Measurements from ENCODE around the gene DHCR24.

The DHCR24 gene

DNA sequence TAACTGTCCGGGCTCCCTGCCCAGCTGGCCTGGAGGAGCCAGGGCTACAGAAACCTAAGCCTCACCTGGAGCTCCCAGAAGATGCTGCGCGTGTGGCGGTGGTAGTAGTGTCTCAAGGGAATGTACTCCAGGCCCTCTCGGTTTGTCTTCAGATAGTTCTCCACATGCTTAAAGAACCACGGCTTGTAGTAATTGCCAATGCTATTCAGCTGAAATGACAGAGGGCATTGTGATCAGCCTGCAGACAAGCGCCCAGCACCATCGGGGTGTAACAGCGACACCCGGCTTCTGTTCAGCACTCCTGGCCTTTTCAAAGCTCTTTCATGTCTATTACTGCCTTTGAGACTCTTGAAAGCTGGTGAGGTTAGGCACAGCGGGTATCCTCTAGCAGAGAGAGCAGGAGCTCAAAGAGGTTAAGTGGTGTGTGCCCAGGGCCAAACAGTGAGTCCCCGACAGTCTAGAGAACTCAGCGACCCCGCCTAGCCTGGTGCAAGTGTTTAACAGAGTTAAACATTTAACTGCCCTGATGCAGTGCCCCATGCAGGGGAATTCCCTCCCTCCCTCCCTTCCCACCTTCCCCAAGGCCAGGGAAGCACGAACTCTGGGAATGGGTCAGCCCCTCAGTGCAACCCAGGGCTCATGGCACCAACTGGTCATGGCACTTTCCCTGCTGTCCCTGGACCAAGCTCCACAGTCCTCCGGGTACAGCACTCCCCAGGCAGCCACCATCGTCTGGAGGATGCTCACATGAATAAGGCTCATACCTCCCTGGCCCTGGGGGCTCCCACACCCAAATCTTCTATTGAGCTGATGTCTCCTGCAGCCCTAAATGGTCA is 21.5 kb downstream of the DHCR24 start:
- no peak for DNase-seq (ENCODE audit: low read depth, low spot score)

DNA sequence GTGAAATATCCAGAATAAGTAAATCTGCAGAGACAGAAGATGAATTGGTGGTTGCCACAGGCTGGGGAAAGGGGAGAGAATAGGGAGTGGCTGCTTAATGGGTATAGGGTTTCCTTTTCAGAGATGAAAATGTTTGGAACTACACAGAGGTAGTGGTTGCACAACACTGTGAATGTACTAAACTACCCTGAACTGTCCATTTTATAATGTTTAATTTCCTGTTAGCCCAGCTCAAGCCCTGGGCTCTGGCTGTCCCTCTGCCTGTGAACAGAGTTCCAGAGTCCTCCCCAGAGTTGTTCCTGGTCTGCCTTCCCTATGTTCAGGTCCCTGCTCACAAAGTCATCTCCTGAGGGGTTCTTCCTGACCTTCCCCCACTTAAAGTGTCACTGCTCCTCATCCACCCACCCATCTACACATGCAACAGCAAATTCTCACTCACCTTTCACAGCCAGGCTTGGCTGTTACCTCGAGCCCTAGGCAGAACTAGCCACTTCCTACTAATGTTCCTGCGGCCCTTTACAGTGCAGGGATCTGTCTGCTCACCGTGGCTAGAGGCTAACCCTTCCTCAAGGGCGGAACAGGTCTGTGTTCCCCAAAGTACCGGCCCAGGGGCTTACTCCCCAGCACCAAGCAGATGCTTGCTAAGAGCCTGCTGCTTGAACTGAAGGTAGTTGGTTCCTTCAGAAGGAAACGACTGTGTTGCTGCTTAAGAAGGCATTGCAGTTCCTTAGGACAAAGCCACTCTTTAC is 22.4 kb downstream of the DHCR24 start:
- DNase-seq (ENCODE audit: low read depth, low spot score) = no peak

DNA sequence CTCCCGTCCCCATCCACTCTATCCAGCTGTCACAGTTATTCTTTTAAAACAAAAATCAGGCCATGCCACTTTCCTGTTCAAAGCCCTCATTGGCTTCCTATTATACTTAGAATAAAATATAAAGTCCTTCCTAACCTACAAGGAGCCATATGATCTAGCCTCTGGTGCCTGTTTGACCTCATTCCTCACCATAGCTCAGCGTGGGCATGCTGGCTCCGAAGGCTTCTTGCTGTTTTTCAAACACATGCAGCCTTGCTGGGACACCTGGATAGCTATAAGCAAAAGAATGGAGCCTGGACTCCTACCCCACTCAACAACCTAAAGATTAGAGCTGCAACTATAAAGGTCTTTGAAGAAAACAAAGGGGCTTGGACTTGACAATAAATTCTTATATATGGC is 23.7 kb downstream of the DHCR24 start:
- no peak for DNase-seq (ENCODE audit: low read depth, low spot score)

DNA sequence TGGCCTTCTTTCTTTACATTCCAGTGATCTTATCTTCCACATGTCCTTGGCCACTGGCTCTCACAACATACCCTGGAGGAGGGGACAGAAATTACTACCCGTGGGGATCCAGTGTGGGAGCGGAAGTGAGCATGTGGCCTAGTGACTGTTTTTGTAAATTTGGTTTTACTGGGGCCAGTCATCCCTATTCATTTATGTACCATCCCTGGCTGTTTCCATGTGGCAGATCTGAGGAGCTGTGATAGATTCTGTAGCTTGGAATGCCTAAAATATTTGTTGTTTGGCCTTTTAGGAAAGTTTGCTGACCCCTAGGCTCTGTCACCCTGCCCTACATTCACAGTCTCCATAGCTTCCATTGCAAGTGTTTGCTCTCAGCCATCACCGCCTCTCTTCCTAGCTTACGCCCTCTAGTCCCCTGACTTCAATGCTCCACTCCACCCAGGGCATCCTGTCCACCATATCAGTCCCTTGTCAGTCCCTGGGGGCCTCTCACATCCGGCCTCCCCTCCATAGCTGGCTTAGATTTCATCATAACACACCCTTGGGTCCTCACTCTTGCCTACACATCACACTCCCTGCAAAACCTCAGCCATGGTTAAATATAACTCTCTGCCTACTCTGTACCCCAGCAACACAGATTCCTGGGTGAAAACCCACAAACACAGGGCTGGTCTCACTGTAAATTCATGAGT is 25.8 kb downstream of the DHCR24 start:
- DNase-seq (ENCODE audit: low read depth, low spot score) = no peak

DNA sequence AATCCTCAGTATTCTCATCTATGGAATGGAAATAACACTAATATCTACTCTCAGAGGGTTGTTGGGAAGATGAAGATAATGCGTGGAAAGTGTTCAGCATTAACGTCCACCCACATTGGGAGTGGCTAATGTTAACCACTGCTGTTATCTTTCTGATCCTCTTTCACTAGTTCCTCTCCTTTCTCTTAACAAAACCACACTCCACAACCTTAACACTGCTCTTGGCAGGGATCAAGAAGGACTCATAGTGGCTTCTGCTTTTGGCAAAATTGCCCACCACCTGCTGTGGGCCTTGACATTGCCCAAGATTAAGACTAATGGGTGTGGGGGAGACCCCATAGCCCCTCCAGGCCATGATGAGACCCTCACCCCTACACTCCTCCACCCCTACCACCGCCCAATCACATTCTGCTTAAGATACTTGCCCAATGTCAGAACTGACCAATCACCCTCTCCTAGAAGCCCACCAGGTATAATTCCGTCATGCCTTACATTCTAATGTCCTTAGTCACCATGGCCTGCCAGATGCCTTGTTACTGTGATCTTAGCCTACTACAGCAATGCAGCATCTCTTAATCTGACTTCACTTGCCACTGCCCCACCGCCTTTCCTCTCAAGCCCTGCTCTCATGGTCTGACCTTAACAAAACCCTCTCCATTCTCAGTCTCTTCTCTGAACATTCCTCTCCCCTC is 27.1 kb downstream of the DHCR24 start:
- DNase-seq (ENCODE audit: low read depth, low spot score) = no peak

DNA sequence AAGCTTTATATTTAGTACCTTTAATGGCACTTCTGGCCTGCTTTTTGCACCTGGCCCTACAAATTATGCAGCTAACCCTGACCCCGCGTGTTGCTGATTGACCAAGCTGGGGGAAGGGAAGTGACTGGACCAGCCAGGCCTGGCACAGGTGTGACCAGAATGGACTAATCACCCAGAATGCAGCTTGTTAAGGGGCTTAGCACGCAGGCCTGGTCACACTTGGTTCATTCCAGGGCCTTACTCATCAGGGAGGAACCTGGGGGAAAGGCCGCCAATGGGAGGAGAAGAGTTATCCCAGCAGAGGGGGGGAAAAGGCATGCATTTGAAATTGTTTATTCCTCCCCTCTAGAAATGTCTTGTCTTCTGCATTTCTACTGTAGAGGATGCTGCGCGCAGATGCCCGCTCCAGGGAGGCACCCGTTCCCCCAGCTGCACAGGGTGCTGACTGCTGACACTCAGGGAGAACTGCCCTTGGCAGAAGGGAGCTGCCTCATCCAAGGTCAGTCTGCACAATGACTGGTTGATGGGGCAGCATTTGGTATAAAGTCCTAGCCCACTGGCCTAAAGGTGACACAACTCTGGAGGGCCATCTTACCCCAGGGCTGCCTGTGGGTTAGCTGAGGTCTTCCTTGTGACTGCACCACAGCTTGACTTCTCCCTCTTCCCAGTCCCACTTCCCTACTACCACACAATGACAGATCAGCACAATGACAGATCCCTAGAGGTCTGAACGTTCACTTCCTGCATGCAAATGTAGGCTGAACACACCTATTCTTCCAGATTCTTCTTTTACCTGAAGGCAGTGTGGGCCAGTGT is 29.0 kb downstream of the DHCR24 start:
- no peak for DNase-seq (ENCODE audit: low read depth, low spot score)

DNA sequence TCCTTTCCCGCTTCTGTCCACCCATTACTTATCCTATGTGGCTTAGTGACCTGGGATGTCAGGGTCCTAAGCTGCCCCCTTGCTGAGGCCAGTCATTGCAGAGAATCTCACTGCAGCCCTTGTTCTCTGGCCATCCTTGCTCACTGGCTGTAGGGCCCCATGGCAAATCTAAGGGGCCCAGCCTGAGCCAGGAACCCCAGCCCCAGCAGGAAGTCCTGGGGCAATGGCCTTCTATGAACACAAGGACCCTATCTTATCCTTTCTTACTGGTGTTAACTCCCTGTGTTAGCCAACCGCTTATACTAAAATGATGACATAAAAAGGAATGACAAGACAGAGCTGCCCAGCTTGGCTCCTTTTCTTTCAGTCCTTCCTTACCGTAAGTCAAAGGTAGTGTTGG is 29.9 kb downstream of the DHCR24 start:
- no peak for DNase-seq (ENCODE audit: low read depth, low spot score)

DNA sequence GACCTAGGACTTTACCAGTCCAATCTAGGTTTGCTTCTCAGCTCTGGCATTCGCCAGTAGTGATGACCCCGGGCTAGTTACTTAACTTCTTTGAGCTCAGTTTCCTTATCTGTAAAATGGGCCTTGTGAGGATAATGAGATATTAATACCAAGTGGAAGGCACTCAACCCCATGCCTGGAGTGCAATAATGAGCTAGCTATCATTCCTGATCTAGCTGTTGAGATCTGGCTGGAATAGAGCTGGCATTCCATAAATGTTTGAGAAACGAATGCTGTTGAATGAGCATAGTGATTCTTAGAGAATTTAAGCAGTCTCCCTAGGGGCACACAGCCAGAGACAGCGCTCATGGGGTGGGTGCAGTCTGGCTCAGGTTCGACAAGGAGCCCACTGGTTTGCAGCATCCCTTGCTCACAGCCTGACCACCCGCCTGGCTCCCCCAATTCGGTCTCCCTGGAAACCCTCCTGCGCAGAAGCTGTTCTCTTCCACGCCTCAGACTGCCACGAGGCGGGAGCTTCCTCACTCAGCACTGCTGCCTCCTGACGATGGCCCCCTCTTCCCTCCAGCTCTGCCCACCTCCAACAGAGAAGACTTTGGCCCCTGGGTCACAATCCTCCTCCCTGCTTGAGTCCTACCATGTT is 32.5 kb downstream of the DHCR24 start:
- no peak for DNase-seq (ENCODE audit: low read depth, low spot score)

DNA sequence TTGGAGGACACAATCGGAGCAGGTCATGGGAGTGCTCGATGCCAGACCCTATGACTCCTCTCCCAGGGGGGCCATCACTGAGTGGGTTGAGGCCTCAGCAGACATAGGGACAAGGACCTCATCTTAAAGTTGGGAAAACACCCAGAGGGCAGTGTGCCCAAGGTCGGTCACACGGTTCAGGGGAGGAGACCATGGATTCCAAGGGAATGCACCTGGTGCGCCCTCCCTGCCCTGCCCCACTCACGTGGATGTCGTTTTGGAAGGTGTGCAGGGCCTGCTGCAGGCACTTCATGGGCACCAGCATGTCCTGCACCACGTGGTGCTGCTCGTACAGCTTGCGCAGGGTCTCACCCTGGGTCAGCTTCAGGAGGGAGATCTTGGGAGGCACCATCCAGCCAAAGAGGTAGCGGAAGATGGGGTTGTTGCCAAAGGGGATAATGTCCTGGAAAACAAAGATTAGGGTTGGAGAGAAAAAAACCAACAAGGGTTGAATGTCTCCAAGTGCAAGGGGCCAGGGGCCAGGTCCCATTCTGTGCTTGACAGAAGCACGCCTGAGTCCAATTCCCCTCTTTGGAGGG is 33.1 kb downstream of the DHCR24 start:
- no peak for DNase-seq (ENCODE audit: low read depth, low spot score)

DNA sequence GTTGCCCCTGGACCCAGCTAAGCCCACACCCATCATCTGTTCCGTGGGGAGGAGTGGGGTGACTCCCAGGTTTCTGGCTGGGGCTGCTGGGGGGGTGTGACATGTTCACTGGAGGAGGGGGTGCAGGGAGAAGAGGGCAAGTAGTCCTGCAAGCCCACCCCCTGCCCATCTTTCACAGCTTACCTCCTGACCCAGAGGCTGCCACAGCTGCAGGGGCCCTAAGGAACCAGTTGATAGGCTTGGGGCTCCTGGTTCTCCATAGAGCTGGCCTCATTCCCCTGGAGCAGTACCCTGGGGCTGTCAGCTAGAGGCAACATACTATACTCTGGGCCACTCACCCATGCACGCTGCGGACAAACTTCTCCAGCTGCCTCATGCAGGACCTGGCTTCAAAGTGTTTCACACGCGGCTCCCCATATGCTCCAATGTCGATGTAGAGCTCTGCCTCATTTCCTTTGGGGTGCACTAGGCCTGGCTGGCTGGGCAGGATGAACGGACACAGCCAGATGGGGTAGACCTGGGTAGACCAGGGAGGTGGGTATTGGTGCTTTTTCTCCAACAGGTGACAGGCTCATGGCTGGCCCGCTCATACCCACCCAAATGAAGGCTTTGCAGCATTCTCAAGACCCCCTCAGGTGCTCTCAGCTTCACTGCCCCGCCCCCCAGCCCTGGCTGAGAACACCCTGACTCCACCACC is 33.8 kb downstream of the DHCR24 start:
- no peak for DNase-seq (ENCODE audit: low read depth, low spot score)

DNA sequence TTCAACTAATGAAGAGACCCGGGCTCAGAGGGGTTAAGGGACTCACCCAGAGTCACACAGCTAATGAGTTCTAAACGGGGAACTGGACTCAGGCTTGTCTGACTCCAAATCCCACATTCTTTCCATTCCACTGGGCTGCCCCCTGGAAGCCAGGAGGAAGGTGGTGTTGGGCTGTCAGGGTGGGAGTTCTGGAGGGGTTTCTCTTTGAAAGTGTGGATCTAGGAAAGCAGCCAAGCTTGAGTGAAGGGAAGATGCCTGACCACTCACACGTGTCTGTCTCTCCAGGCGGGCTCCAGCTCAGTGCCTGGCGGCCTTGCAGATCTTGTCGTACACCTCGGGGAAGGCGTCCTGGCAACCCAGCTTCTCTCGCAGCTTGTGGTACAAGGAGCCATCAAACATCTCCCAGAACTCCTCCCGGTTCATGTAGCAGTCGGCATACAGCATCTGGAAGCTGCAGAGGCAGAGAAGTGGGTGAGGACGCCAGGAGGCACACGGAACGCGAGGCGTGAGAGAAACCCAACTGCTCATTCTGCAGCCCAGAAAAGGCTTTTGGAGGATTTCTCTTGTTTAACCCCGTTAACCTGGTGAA is 35.0 kb downstream of the DHCR24 start:
- no peak for DNase-seq (ENCODE audit: low read depth, low spot score)

DNA sequence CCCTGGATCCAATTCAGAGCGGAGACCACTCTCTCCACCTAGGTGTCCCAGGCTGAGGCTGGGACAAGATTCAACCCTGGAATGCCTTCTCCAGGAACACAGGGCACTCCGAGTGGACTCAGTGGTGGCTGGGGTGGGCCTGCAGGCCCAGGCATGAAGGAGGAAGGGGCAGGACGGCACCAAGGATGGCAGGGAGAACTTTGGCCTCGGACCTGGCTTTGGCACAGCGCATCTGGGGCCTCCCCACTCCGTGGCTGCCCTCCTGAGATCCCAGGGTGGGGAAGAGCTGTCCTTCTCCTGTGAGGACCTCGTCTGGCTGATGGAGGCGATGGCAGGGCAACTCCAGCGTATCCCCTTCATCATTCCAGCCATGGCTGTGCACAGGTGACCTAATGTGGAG is 35.6 kb downstream of the DHCR24 start:
- DNase-seq (ENCODE audit: low read depth, low spot score) = no peak

DNA sequence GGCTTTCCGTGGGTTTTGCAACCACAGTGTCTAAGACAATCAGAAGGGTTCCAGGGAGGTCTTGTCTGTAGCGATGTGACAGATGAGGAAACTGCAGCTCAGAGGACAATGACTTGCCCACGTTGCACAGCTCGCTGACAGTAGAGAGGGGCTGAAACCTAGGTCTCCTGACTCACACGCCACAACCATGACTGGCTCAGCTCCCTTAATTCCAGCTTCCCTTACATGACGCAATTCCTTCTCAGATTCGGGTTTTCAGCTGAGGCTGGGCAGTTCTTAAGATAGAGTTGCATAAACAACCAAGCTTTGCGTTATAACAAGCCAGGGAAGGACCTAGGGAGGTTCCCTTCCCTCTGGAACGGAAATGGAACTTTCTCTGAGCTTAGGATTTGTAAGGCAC is 36.3 kb downstream of the DHCR24 start:
- no peak for DNase-seq (ENCODE audit: low read depth, low spot score)

DNA sequence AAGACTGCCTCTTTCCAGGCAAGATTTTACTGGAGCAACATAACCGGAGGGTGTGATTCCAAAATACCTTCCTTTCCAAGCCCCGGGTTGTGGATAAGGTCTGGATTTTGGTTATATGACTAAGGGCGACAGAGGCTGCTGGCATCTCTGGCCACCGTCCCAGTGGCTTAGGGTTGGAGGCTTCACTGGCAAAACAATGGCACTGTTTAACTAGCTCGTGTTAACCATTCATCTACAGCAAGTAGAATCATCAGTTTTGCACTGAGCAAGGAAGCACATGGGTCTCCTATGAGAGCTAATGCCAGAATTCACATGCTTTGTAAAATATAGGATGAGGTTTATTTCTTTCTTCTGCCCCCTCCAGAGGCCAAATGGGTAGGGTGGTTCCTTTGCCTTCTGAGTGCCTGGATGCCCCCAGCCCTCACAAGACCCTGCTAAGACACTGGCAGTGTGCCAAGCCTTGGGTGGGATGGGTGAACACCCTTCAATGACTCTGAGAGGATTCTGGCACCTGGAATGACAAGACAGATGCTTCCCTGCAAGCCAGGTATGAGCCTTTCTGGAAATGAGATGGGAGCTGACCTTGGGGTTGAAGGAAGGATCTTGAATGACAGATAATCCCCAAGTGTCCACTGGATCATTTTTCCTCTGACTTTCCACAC is 36.8 kb downstream of the DHCR24 start:
- DNase-seq (ENCODE audit: low read depth, low spot score) = no peak

DNA sequence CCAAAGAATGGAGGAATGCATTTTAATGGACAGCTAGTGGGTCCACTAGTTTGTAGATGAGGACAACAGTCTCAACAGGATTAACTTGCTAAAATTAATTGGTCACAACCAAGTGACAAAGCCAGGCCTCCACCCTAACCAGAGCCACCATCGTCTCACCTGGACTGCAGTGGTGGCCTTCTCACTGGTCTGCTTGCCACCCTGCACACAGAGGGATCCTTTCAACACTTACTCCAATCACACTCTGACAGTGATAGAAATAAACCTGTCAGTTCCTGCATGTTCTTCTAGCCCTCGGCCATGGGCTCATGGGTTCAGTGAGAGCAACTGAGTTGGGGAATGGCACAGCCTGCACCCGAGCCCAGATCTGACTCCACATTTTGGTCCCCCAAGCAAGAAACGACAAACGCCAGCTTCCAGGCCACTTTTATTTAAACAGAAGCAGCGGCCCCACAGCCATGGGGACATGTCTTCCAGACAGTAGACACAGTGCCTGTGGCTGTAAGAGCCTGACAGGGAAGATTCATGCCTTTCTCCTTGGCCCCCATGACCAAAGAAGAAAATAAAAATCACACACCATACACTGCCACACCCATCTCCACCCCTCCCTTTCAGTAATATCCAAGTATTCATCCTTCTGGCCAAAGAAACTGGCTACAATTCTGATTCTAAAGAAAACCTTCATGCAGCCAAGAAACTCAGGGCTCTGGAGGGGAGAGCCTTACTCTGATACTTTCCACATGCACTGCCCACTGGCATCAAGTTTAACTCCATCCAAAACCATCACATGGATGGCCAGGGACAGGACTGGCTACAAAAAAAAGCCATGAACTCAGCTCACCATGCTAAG is 37.6 kb downstream of the DHCR24 start:
- DNase-seq (ENCODE audit: low read depth, low spot score) = no peak

DNA sequence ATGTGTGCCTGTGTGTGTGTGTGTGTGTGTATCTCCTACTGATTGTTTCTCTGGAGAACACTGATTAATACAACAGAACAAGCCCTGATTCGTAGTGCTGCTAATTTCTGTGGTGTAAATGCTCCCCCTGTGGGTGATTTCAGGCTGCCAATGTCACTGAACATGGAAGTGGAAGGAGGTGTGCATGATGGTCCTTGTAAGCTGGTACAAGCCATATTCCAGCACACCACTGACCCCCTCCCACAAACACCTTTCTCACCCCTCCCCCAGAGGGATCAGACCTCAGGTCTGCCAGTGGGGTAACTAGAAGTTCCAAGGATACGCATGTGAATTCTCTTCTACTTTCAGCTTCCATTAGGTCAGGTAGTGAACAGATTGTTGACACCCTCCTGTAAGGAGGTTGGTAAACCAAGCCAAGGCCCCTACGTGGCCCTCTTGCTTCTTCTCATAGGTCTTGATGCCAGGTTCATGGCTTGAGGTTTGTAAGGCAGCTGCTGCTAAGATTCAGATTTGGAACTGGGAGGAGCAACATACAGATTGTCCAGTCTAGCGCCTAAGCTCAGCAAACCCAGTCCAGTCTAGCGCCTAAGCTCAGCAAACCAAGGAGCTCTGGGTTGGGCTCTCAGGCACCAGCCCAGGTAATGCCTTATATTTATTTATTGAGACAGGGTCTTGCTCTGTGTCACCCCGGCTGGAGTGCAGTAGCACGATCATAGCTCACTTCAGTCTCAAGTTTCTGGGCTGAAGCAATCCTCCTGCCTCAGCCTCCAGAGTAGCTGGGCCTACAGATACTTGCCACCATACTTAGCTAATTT is 38.7 kb downstream of the DHCR24 start:
- DNase-seq (ENCODE audit: low read depth, low spot score) = no peak

DNA sequence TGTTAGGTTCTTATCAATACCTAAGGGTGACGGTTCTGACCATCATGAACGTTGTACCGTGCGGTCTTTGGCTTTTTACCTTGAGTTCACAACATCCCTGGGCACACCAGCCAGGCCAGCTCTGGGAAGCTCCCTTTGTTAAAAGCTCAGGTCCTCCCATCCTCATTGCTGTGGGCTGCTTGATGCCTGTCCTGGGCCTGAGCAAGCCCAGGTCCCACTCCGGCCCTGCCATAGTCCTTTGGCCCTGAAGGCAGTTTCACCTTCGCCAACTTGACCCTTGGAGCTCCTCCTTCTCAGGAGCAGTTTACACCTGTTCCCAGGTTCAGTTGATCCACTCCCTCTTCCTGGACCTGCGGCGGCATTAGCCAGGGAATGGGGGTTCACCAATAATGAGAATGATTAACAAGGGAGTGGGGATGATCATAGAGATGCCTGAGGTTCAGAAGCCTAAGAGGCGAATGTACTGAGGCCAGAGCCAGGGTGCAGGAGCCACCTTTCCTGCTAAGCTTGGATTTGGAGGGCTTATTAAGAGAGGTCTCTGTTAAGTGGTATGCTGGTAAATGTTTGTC is 40.2 kb downstream of the DHCR24 start:
- DNase-seq (ENCODE audit: low read depth, low spot score) = no peak
